AG09319 (cell line): ENCODE data around the gene TLR10.
"Not testable (repeated sequence)": the region's sequence is repeated elsewhere in the genome, so short reads cannot be mapped to it uniquely, and the experiment has no call there.

Experiments
- DNase-seq: peaks from one replicate; pipeline ENCODE4 v3.0.0-alpha.2; 2010; ENCODE audit warnings: low read depth; ENCODE audit errors: extremely low read depth
- CTCF ChIP-seq: IDR thresholded peaks from 2 replicates; pipeline ENCODE4 v1.5.1; 2011; ENCODE audit warnings: low read depth, mild to moderate bottlenecking, inconsistent platforms, low read length, moderate library complexity

The TLR10 gene

GRCh38 chr4:38784141-38784540 is 1.4 kb upstream of the TLR10 start:
- no peak for TF ChIP-seq CTCF
- DNase-seq = no peak

GRCh38 chr4:38783109-38783460 is 295 bp upstream of the TLR10 start:
- DNase-seq = no peak
- TF ChIP-seq CTCF = no peak

GRCh38 chr4:38781854-38782261 is 932 bp downstream of the TLR10 start:
- no peak for DNase-seq
- no peak for TF ChIP-seq CTCF

GRCh38 chr4:38780833-38781484 is 1.8 kb downstream of the TLR10 start:
- no peak for DNase-seq
- TF ChIP-seq CTCF = no peak

- TF ChIP-seq CTCF = no peak
- no peak for DNase-seq
These were observed 3.0 kb downstream of the TLR10 start for GRCh38 chr4:38779790-38780189.

- not testable (repeated sequence) for DNase-seq
These were observed 4.9 kb downstream of the TLR10 start for GRCh38 chr4:38777925-38778324.

- DNase-seq = no peak
- no peak for TF ChIP-seq CTCF
These were observed 7.5 kb downstream of the TLR10 start for GRCh38 chr4:38775326-38775725.
